HepG2 (cell line): ENCODE results near the gene ZNF428. TPM values are rescaled to one million over a fixed set of nuclear protein-coding genes. Genes with fewer than 3 reads are reported as not detected.

Experiments
- ATAC-seq: fragments of 200-7000 bp; cut with Tn5 transposase; 3 replicates; pipeline ENCODE4 v1.9.1; 2020; ENCODE audit warnings: mild to moderate bottlenecking, moderate library complexity
- BruUV-seq: library from RNA; stranded (reverse); fragments of 400-500 nt; replicated peaks from 2 replicates; lab custom pipeline; 2021; lab: Mats Ljungman, UMichigan
- CTCF ChIA-PET: fragments of 300-600 bp; formaldehyde crosslinking; extraction: SDS; loops from one replicate; lab custom pipeline; 2021; ENCODE audit warnings: low total read pairs, inconsistent platforms, low intra/inter-chr PET ratio; lab: Yijun Ruan, JAX
- POLR2A ChIA-PET: fragments of 350-600 bp; sonication (Branson Sonifier 250); formaldehyde crosslinking; loops from one replicate; lab custom pipeline; 2020; ENCODE audit warnings: antibody characterized with exemption, inconsistent platforms; lab: Yijun Ruan, JAX
- DNase-seq: peaks from one replicate; pipeline ENCODE4 v3.0.0-alpha.2; 2015; ENCODE audit warnings: low spot score
- FAIRE-seq: peaks from 3 replicates; lab custom pipeline; 2011; peaks lifted over from hg19 to GRCh38; lab: Jason Lieb, UNC
- H2AFZ ChIP-seq: one replicate; pipeline ENCODE4 v1.6.1; 2011; ENCODE audit warnings: low read length, inconsistent platforms
- H3K27ac ChIP-seq: fragments of 300-600 bp; 3 replicates; pipeline ENCODE4 v1.8.0; 2011; ENCODE audit warnings: mixed run types, mild to moderate bottlenecking, mixed read lengths, low read length, inconsistent platforms; ENCODE audit not compliant: insufficient read depth; ENCODE audit errors: extremely low read length
- H3K27me3 ChIP-seq, 2 experiments: fragments of 200-600 bp in 1 of 2; 2 replicates in 1 of 2; 3 replicates in 1 of 2; pipeline versions ENCODE4 v1.6.0 to v1.8.0; 2011; ENCODE audit warnings: low read length in 2 of 2, mild to moderate bottlenecking in 2 of 2, moderate library complexity in 2 of 2, inconsistent platforms in 1 of 2; ENCODE audit not compliant: insufficient read depth in 2 of 2, control insufficient read depth in 1 of 2
- H3K36me3 ChIP-seq, 2 experiments: fragments of 200-600 bp in 1 of 2; replicated peaks in 1 of 2; 2 replicates in 1 of 2; 3 replicates in 1 of 2; pipeline versions ENCODE4 v1.5.1 to v1.8.0; 2011; ENCODE audit warnings: low read length in 2 of 2, inconsistent platforms in 1 of 2; ENCODE audit not compliant: insufficient read depth in 2 of 2, control insufficient read depth in 1 of 2
- H3K4me1 ChIP-seq: 2 replicates; pipeline ENCODE4 v1.5.1; 2012; ENCODE audit warnings: low read length, inconsistent platforms; ENCODE audit not compliant: insufficient read depth
- H3K4me2 ChIP-seq: 2 replicates; pipeline ENCODE4 v1.6.0; 2011; ENCODE audit warnings: low read depth, low read length, inconsistent platforms
- H3K4me3 ChIP-seq, 3 experiments: fragments of 200-600 bp in 1 of 3; sonication (generic), shearing (Covaris generic) in 1 of 3; replicated peaks in 1 of 3; 2 replicates each; pipeline ENCODE4 v1.5.1; 2011 to 2016; ENCODE audit warnings: low read length in 3 of 3, inconsistent platforms in 2 of 3, low read depth in 2 of 3, mild to moderate bottlenecking in 2 of 3, control low read depth in 1 of 3, mixed read lengths in 1 of 3; ENCODE audit not compliant: insufficient read depth in 1 of 3
- H3K79me2 ChIP-seq: one replicate; pipeline ENCODE4 v1.6.1; 2011; ENCODE audit warnings: low read length, inconsistent platforms; ENCODE audit not compliant: insufficient read depth
- H3K9ac ChIP-seq: 2 replicates; pipeline ENCODE4 v1.6.0; 2011; ENCODE audit warnings: mild to moderate bottlenecking, low read depth, low read length, inconsistent platforms; ENCODE audit not compliant: insufficient read depth
- H3K9me3 ChIP-seq: 2 replicates; pipeline ENCODE4 v1.5.1; 2012; ENCODE audit warnings: mild to moderate bottlenecking, low read length
- H4K20me1 ChIP-seq: 2 replicates; pipeline ENCODE4 v1.6.0; 2011; ENCODE audit warnings: inconsistent platforms, mild to moderate bottlenecking, low read length, moderate library complexity; ENCODE audit not compliant: insufficient read depth
- BCL3 ChIP-seq: sonication (generic); formaldehyde crosslinking; IDR thresholded peaks from 2 replicates; pipeline ENCODE4 v1.5.1; 2020; ENCODE audit warnings: mild to moderate bottlenecking, missing genetic modification reagents, moderate library complexity
- HNRNPK ChIP-seq: fragments of 200-400 bp; formaldehyde crosslinking; IDR thresholded peaks from 2 replicates; pipeline ENCODE4 v1.6.1; 2018; ENCODE audit warnings: low read length, low read depth, moderate library complexity, mild to moderate bottlenecking; ENCODE audit not compliant: poor library complexity, severe bottlenecking
- HNRNPLL ChIP-seq: fragments of 200-400 bp; formaldehyde crosslinking; IDR thresholded peaks from 2 replicates; pipeline ENCODE4 v1.6.1; 2017; ENCODE audit warnings: mild to moderate bottlenecking, low read depth, low read length; ENCODE audit not compliant: poor library complexity, severe bottlenecking
- JUND ChIP-seq: sonication (generic); formaldehyde crosslinking; IDR thresholded peaks from 2 replicates; pipeline ENCODE4 v1.8.0; 2022; ENCODE audit warnings: mild to moderate bottlenecking, missing genetic modification reagents
- MZF1 ChIP-seq: sonication (generic); formaldehyde crosslinking; IDR thresholded peaks from 2 replicates; pipeline ENCODE4 v1.8.1; 2023; ENCODE audit warnings: mild to moderate bottlenecking, missing genetic modification reagents, borderline replicate concordance
- NRL ChIP-seq: sonication (generic); formaldehyde crosslinking; IDR thresholded peaks from 2 replicates; pipeline ENCODE4 v1.5.0; 2020; ENCODE audit warnings: missing genetic modification reagents, mild to moderate bottlenecking, moderate library complexity, borderline replicate concordance
- TAF15 ChIP-seq: fragments of 200-400 bp; formaldehyde crosslinking; IDR thresholded peaks from one replicate; pipeline ENCODE4 v1.6.1; 2018; ENCODE audit warnings: mild to moderate bottlenecking, low read depth, low read length; ENCODE audit not compliant: poor library complexity, severe bottlenecking
- XBP1 ChIP-seq: sonication (generic); formaldehyde crosslinking; IDR thresholded peaks from 2 replicates; pipeline ENCODE4 v1.5.0; 2020; ENCODE audit warnings: missing genetic modification reagents
- YEATS4 ChIP-seq: sonication (generic); formaldehyde crosslinking; IDR thresholded peaks from 2 replicates; pipeline ENCODE4 v1.4.0; 2020; ENCODE audit warnings: missing genetic modification reagents, borderline replicate concordance
- ZBTB38 ChIP-seq: sonication (generic); formaldehyde crosslinking; IDR thresholded peaks from 2 replicates; pipeline ENCODE4 v1.5.1; 2020; ENCODE audit warnings: mild to moderate bottlenecking, missing genetic modification reagents
- ZNF138 ChIP-seq: sonication (generic); formaldehyde crosslinking; IDR thresholded peaks from 2 replicates; pipeline ENCODE4 v1.5.0; 2020; ENCODE audit warnings: mild to moderate bottlenecking, low read depth, missing genetic modification reagents
- ZNF503 ChIP-seq: sonication (generic); formaldehyde crosslinking; IDR thresholded peaks from 2 replicates; pipeline ENCODE4 v1.4.0; 2020; ENCODE audit warnings: missing genetic modification reagents
- ZNF549 ChIP-seq: sonication (generic); formaldehyde crosslinking; IDR thresholded peaks from 2 replicates; pipeline ENCODE4 v1.5.0; 2020; ENCODE audit warnings: missing genetic modification reagents
- ZNF607 ChIP-seq: sonication (generic); formaldehyde crosslinking; IDR thresholded peaks from 2 replicates; pipeline ENCODE4 v1.5.1; 2020; ENCODE audit warnings: missing genetic modification reagents, mild to moderate bottlenecking, borderline replicate concordance
- ZNF879 ChIP-seq: sonication (generic); formaldehyde crosslinking; IDR thresholded peaks from 2 replicates; pipeline ENCODE4 v1.8.1; 2023; ENCODE audit warnings: missing genetic modification reagents
- ZNF891 ChIP-seq: sonication (generic); formaldehyde crosslinking; IDR thresholded peaks from 2 replicates; pipeline ENCODE4 v1.5.0; 2020; ENCODE audit warnings: mild to moderate bottlenecking, missing genetic modification reagents
- WGBS: methylation state at CpG from one replicate; pipeline ENCODE4 v1.1.6; 2017; ENCODE audit warnings: low lambda C conversion rate; 5-methylcytosine and 5-hydroxymethylcytosine counted together
- in situ Hi-C: cut with HindIII; loops from 2 replicates; pipeline ENCODE4 v1.10.0; 2017; ENCODE audit warnings: low pct_unique_long_range_greater_than_20kb; ENCODE audit not compliant: extremely low pct_ligation_motif_present
- intact Hi-C: fragments of 100-400 bp; cut with micrococcal nuclease; formaldehyde crosslinking; loops from one replicate; pipeline ENCODE4 v1.10.0; 2022; ENCODE audit not compliant: unreplicated experiment
- polyA plus RNA-seq, 8 experiments: library from polyadenylated mRNA; depleted of rRNA in 3 of 8; stranded (reverse) in 7 of 8; unstranded in 1 of 8; fragments of >200 nt; fragmentation: Illumina TruSeq in 4 of 8; extraction: Trizol in 4 of 8; gene quantifications; 2 replicates each; pipeline versions ENCODE4 v1.2.1 to v1.2.3, GENCODE V29; 2011 to 2016; ENCODE audit warnings: low read depth in 4 of 8, missing spikeins in 1 of 8, mixed read lengths in 1 of 8; ENCODE audit not compliant: insufficient read depth in 1 of 8
- total RNA-seq, 5 experiments: library from RNA; depleted of rRNA; stranded (reverse); fragments of >200 nt; fragmentation: Illumina TruSeq; extraction: Trizol; gene quantifications; 2 replicates each; pipeline ENCODE4 v1.2.3, GENCODE V29; 2016; ENCODE audit warnings: low read depth in 1 of 5
- TF ChIP-seq, protein P1 (sequence below): sonication (generic); formaldehyde crosslinking; IDR thresholded peaks from 2 replicates; pipeline ENCODE4 v1.8.1; 2022; ENCODE audit warnings: low read depth, mild to moderate bottlenecking, missing genetic modification reagents

Gene ZNF428
- total and polyA plus RNA-seq, 2 of the 13 experiments (the other 11 are each of a cell fraction or from before 2014, with no cell fraction given), result 10.4 to 26.9 TPM

GRCh38 chr19:43639519-43640423, 20.3 kb upstream of the ZNF428 start, which contains the start of gene CADM4:
CADM4 (minus strand) TSS chr19:43639850; CDS start chr19:43639790, 60 bp downstream.
- peak within 1 kb of the TSS; percentile 70 for H3K9ac ChIP-seq
- H3K27ac ChIP-seq, result no peak within 1 kb of the TSS
- ChIA-PET CTCF (no interaction called here), POLR2A (no interaction called here)
- no peaks in the 10 kb centered on the region for H3K9me3 ChIP-seq
- DNase-seq, result no peak
- no peaks in the 10 kb centered on the region for H3K27me3 ChIP-seq
- H3K4me1 ChIP-seq, result peaks cover 50% of the 10 kb centered on the region
- 2% methylated on average over 44 of the region's 110 CpGs for WGBS
- FAIRE-seq, result no peak
- H3K4me2 ChIP-seq, result peak within 1 kb of the TSS; percentile 93
- no TSS peak for BruUV-seq
- no peak within 1 kb of the TSS for H2AFZ ChIP-seq
- peak within 1 kb of the TSS; percentile 68 to 84 (median 83) for H3K4me3 ChIP-seq
- no peaks in the 10 kb centered on the region for H3K79me2 ChIP-seq
- intact Hi-C loops, result no loop called here
- ATAC-seq, result peak; percentile 35
- H3K36me3 ChIP-seq, result no peaks in the 10 kb centered on the region
- in situ Hi-C loops, result no loop called here
- no peaks in the 10 kb centered on the region for H4K20me1 ChIP-seq
- TF ChIP-seq YEATS4 (CRISPR knock-in tag), result no peak
- TF ChIP-seq ZNF891 (CRISPR knock-in tag), result peak; percentile 63; the same call in 1 of the 2 replicates
- TF ChIP-seq XBP1 (CRISPR knock-in tag), result no peak
- TF ChIP-seq ZBTB38 (CRISPR knock-in tag), result peak; percentile 71
- peak; percentile 65; the same call in 1 of the 2 replicates for TF ChIP-seq BCL3 (CRISPR knock-in tag)
- TF ChIP-seq ZNF607, result 0 out of 2 replicates have a peak, but pooled peaks have one; percentile 15
- TF ChIP-seq, protein P1, sequence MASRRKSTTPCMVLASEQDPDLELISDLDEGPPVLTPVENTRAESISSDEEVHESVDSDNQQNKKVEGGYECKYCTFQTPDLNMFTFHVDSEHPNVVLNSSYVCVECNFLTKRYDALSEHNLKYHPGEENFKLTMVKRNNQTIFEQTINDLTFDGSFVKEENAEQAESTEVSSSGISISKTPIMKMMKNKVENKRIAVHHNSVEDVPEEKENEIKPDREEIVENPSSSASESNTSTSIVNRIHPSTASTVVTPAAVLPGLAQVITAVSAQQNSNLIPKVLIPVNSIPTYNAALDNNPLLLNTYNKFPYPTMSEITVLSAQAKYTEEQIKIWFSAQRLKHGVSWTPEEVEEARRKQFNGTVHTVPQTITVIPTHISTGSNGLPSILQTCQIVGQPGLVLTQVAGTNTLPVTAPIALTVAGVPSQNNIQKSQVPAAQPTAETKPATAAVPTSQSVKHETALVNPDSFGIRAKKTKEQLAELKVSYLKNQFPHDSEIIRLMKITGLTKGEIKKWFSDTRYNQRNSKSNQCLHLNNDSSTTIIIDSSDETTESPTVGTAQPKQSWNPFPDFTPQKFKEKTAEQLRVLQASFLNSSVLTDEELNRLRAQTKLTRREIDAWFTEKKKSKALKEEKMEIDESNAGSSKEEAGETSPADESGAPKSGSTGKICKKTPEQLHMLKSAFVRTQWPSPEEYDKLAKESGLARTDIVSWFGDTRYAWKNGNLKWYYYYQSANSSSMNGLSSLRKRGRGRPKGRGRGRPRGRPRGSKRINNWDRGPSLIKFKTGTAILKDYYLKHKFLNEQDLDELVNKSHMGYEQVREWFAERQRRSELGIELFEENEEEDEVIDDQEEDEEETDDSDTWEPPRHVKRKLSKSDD (CRISPR knock-in tag), result 0 out of 2 replicates have a peak, but pooled peaks have one; percentile 20
- no peak for TF ChIP-seq ZNF503 (CRISPR knock-in tag)
- peak; percentile 81 for TF ChIP-seq NRL (CRISPR knock-in tag)
- TF ChIP-seq MZF1 (CRISPR knock-in tag), result 0 out of 2 replicates have a peak, but pooled peaks have one; percentile 49
- no peak for TF ChIP-seq ZNF138
- no peak for TF ChIP-seq ZNF879 (CRISPR knock-in tag)
- peak; percentile 22 for TF ChIP-seq HNRNPLL
- TF ChIP-seq TAF15, result no peak
- TF ChIP-seq JUND (CRISPR knock-in tag), result no peak
- no peak for TF ChIP-seq ZNF549 (CRISPR knock-in tag)
- peak; percentile 89 for TF ChIP-seq HNRNPK
